H1 (cell line): ENCODE results near the gene GNB1L. TPM values are rescaled to one million over a fixed set of nuclear protein-coding genes. Genes with fewer than 3 reads are reported as not detected.

ENCODE experiments used
- CTCF ChIA-PET: fragments of 300-600 bp; sonication (Branson Sonifier 250); formaldehyde crosslinking; loops from one replicate; lab custom pipeline; 2021; ENCODE audit not compliant: partially characterized antibody; lab: Charles Lee
- POLR2A ChIA-PET: fragments of 300-600 bp; sonication (Branson Sonifier 250); formaldehyde crosslinking; loops from one replicate; lab custom pipeline; 2021; ENCODE audit warnings: inconsistent platforms; ENCODE audit not compliant: partially characterized antibody; lab: Charles Lee
- DNase-seq, 2 experiments: peaks; one replicate each; pipeline versions ENCODE4 v3.0.0 to v3.0.0-alpha.2; 2010 to 2022; ENCODE audit warnings: low spot score in 2 of 2, low read depth in 1 of 2, mixed read lengths in 1 of 2
- FAIRE-seq: peaks from 2 replicates; lab custom pipeline; 2011; peaks lifted over from hg19 to GRCh38; lab: Jason Lieb, UNC
- H2AFZ ChIP-seq: 2 replicates; pipeline ENCODE4 v1.8.1; 2012; ENCODE audit warnings: low read length, inconsistent platforms
- H2AK5ac ChIP-seq: 2 replicates; pipeline ENCODE4 v1.6.1; 2013; ENCODE audit warnings: low read depth, low read length
- H2BK120ac ChIP-seq: replicated peaks from 2 replicates; pipeline ENCODE3; 2013; ENCODE audit warnings: low read depth, low read length, inconsistent platforms
- H2BK12ac ChIP-seq: 2 replicates; pipeline ENCODE4 v1.6.1; 2013; ENCODE audit warnings: low read depth, low read length
- H2BK15ac ChIP-seq: 2 replicates; pipeline ENCODE4 v1.6.1; 2013; ENCODE audit warnings: low read length
- H2BK20ac ChIP-seq: 2 replicates; pipeline ENCODE4 v1.6.1; 2013; ENCODE audit warnings: low read length
- H2BK5ac ChIP-seq: 2 replicates; pipeline ENCODE4 v1.6.1; 2013; ENCODE audit warnings: low read depth, low read length
- H3K14ac ChIP-seq: 2 replicates; pipeline ENCODE4 v1.6.1; 2013; ENCODE audit warnings: inconsistent platforms; ENCODE audit not compliant: insufficient read length
- H3K18ac ChIP-seq: 2 replicates; pipeline ENCODE4 v1.6.1; 2013; ENCODE audit warnings: low read length; ENCODE audit errors: extremely low read depth
- H3K23ac ChIP-seq: 2 replicates; pipeline ENCODE4 v1.6.1; 2013; ENCODE audit warnings: inconsistent platforms; ENCODE audit not compliant: insufficient read length
- H3K23me2 ChIP-seq: 2 replicates; pipeline ENCODE4 v1.6.1; 2013; ENCODE audit warnings: low read depth, low read length
- H3K27ac ChIP-seq: 2 replicates; pipeline ENCODE4 v1.6.1; 2011; ENCODE audit warnings: low read depth, low read length, inconsistent platforms
- H3K27me3 ChIP-seq, 4 experiments: replicated peaks in 1 of 4; 1 replicate in 1 of 4; 2 replicates in 3 of 4; pipeline versions ENCODE4 v1.6.1 to v1.8.1; 2011 to 2013; ENCODE audit warnings: low read length in 3 of 4, mild to moderate bottlenecking in 3 of 4, inconsistent platforms in 2 of 4, mixed read lengths in 2 of 4, moderate library complexity in 1 of 4; ENCODE audit not compliant: control insufficient read depth in 3 of 4, insufficient read depth in 3 of 4; ENCODE audit errors: extremely low read depth in 1 of 4
- H3K36me3 ChIP-seq, 4 experiments: 2 replicates each; pipeline versions ENCODE4 v1.6.1 to v1.8.1; 2011 to 2013; ENCODE audit warnings: mild to moderate bottlenecking in 4 of 4, low read length in 3 of 4, moderate library complexity in 2 of 4, control low read depth in 1 of 4, inconsistent platforms in 1 of 4; ENCODE audit not compliant: insufficient read depth in 4 of 4, control insufficient read depth in 2 of 4
- H3K4ac ChIP-seq: replicated peaks from 2 replicates; pipeline ENCODE3; 2013; ENCODE audit warnings: low read length, low read depth, mixed read lengths, inconsistent platforms; ENCODE audit not compliant: insufficient read length
- H3K4me1 ChIP-seq, 4 experiments: replicated peaks in 1 of 4; 1 replicate in 1 of 4; 2 replicates in 3 of 4; pipeline versions ENCODE4 v1.6.1 to v1.8.1; 2011 to 2013; ENCODE audit warnings: low read length in 3 of 4, inconsistent platforms in 2 of 4, mixed read lengths in 1 of 4; ENCODE audit not compliant: insufficient read depth in 4 of 4, control insufficient read depth in 3 of 4
- H3K4me2 ChIP-seq, 2 experiments: 2 replicates each; pipeline versions ENCODE4 v1.6.1 to v1.8.1; 2011 to 2013; ENCODE audit warnings: low read depth in 2 of 2, low read length in 2 of 2, control low read depth in 1 of 2, inconsistent platforms in 1 of 2, mild to moderate bottlenecking in 1 of 2; ENCODE audit not compliant: insufficient read depth in 1 of 2
- H3K4me3 ChIP-seq, 4 experiments: fragments of 200-600, 300-600 bp in 1 of 4; sonication (generic), shearing (Covaris generic), sonication (Bioruptor Twin) in 1 of 4; 2 replicates each; pipeline versions ENCODE4 v1.5.1 to v1.8.1; 2011 to 2016; ENCODE audit warnings: low read length in 4 of 4, low read depth in 3 of 4, control low read depth in 2 of 4, inconsistent platforms in 2 of 4, mild to moderate bottlenecking in 2 of 4, mixed read lengths in 1 of 4, moderate library complexity in 1 of 4; ENCODE audit not compliant: insufficient read depth in 2 of 4; ENCODE audit errors: extremely low read depth in 1 of 4
- H3K56ac ChIP-seq: replicated peaks from 2 replicates; pipeline ENCODE3; 2013; ENCODE audit warnings: low read depth, mild to moderate bottlenecking, mixed read lengths, low read length, inconsistent platforms; ENCODE audit not compliant: insufficient read length
- H3K79me1 ChIP-seq: 2 replicates; pipeline ENCODE4 v1.6.1; 2013; ENCODE audit warnings: low read depth, low read length, control low read depth
- H3K79me2 ChIP-seq, 2 experiments: 2 replicates each; pipeline versions ENCODE4 v1.6.1 to v1.8.1; 2012 to 2013; ENCODE audit warnings: low read length in 2 of 2, mild to moderate bottlenecking in 2 of 2, inconsistent platforms in 1 of 2; ENCODE audit not compliant: insufficient read depth in 2 of 2, control insufficient read depth in 1 of 2
- H3K9ac ChIP-seq, 4 experiments: replicated peaks in 1 of 4; 1 replicate in 1 of 4; 2 replicates in 3 of 4; pipeline versions ENCODE4 v1.6.1 to v1.8.1; 2011 to 2013; ENCODE audit warnings: low read depth in 3 of 4, low read length in 3 of 4, control low read depth in 2 of 4, mild to moderate bottlenecking in 2 of 4, moderate library complexity in 2 of 4, inconsistent platforms in 1 of 4; ENCODE audit errors: extremely low read depth in 1 of 4
- H3K9me3 ChIP-seq, 2 experiments: 2 replicates each; pipeline versions ENCODE4 v1.6.1 to v1.8.1; 2012 to 2013; ENCODE audit warnings: mild to moderate bottlenecking in 2 of 2, moderate library complexity in 2 of 2, control low read depth in 1 of 2, inconsistent platforms in 1 of 2, low read depth in 1 of 2, low read length in 1 of 2, mixed read lengths in 1 of 2; ENCODE audit not compliant: insufficient read depth in 2 of 2
- H4K20me1 ChIP-seq, 2 experiments: replicated peaks in 1 of 2; 2 replicates each; pipeline versions ENCODE3 to v1.8.1; 2011 to 2013; ENCODE audit warnings: inconsistent platforms in 2 of 2, low read length in 2 of 2, mild to moderate bottlenecking in 1 of 2; ENCODE audit not compliant: insufficient read depth in 2 of 2, control insufficient read depth in 1 of 2
- H4K5ac ChIP-seq: 2 replicates; pipeline ENCODE4 v1.6.1; 2013; ENCODE audit warnings: low read length, low read depth, mixed read lengths, inconsistent platforms; ENCODE audit not compliant: insufficient read length
- H4K8ac ChIP-seq: 2 replicates; pipeline ENCODE4 v1.8.0; 2013; ENCODE audit warnings: mild to moderate bottlenecking, moderate library complexity, low read length, inconsistent platforms; ENCODE audit not compliant: insufficient read depth; ENCODE audit errors: extremely low read depth
- H4K91ac ChIP-seq: replicated peaks from 2 replicates; pipeline ENCODE3; 2013; ENCODE audit warnings: low read length, mixed read lengths, inconsistent platforms; ENCODE audit not compliant: insufficient read length
- BRCA1 ChIP-seq: IDR thresholded peaks from 2 replicates; pipeline ENCODE4 v1.6.1; 2012; ENCODE audit warnings: low read depth, low read length, improper control_type of control experiment
- CBX5 ChIP-seq: fragments of 300-800, 300-1000 bp; sonication (generic); IDR thresholded peaks from 2 replicates; pipeline ENCODE4 v1.7.1; 2016; ENCODE audit warnings: antibody characterized with exemption, low read length, low read depth
- CEBPB ChIP-seq: IDR thresholded peaks from 2 replicates; pipeline ENCODE4 v1.6.1; 2012; ENCODE audit warnings: low read depth, low read length
- KDM1A ChIP-seq: fragments of 200-600, 300-600 bp; sonication (generic); IDR thresholded peaks from 2 replicates; pipeline ENCODE4 v1.7.1; 2016; ENCODE audit warnings: mild to moderate bottlenecking, low read length, borderline replicate concordance
- KDM4A ChIP-seq: IDR thresholded peaks from one replicate; pipeline ENCODE4 v1.7.1; 2012; ENCODE audit warnings: low read depth, mild to moderate bottlenecking, moderate library complexity, low read length, inconsistent platforms; ENCODE audit not compliant: severe bottlenecking
- SIRT6 ChIP-seq: IDR thresholded peaks from one replicate; pipeline ENCODE4 v1.7.1; 2012; ENCODE audit warnings: low read length, inconsistent platforms
- SIX5 ChIP-seq: IDR thresholded peaks from 2 replicates; pipeline ENCODE4 v1.6.1; 2011; ENCODE audit warnings: mild to moderate bottlenecking, low read depth, low read length
- SP4 ChIP-seq: IDR thresholded peaks from 2 replicates; pipeline ENCODE4 v1.6.1; 2012; ENCODE audit warnings: low read length, inconsistent platforms
- SRF ChIP-seq: IDR thresholded peaks from 2 replicates; pipeline ENCODE4 v1.6.1; 2011; ENCODE audit warnings: mild to moderate bottlenecking, low read depth, low read length, moderate library complexity
- TAF7 ChIP-seq: optimal IDR thresholded peaks from 2 replicates; pipeline ENCODE3; 2011; ENCODE audit warnings: low read depth, mild to moderate bottlenecking, inconsistent platforms, low read length, moderate library complexity, borderline replicate concordance
- WGBS, 2 experiments: shearing (Covaris generic) in 1 of 2; methylation state at CpG; one replicate each; pipeline versions ENCODE4 v1.1.6 to v1.1.7; 2013 to 2015; ENCODE audit warnings: low lambda C conversion rate in 2 of 2, mixed read lengths in 2 of 2, inconsistent platforms in 1 of 2, low coverage in 1 of 2, missing lambda C conversion rate in 1 of 2; ENCODE audit not compliant: insufficient replicate concordance in 2 of 2, insufficient coverage in 1 of 2, insufficient read length in 1 of 2; ENCODE audit errors: extremely low coverage in 1 of 2, missing lambda C conversion rate in 1 of 2; 5-methylcytosine and 5-hydroxymethylcytosine counted together
- polyA plus RNA-seq, 7 experiments: library from polyadenylated mRNA; depleted of rRNA in 3 of 7; stranded (reverse) in 5 of 7; unstranded in 2 of 7; fragments of >200 nt in 5 of 7; fragments of 200-250 nt in 2 of 7; gene quantifications; 1 replicate in 5 of 7; 2 replicates in 1 of 7; 4 replicates in 1 of 7; pipeline versions ENCODE4 v1.2.1 to v1.2.3, GENCODE V29; 2011 to 2013; ENCODE audit warnings: missing spikeins in 2 of 7, mixed read lengths in 2 of 7
- total RNA-seq: library from RNA; stranded (reverse); fragmentation: NEBNext Ultra II Directional; extraction: Animal tissue kit (Norgen Biotek cat#: 25700); gene quantifications from 2 replicates; pipeline ENCODE4 v1.2.1, GENCODE V29; 2021
- TF ChIP-seq, protein P1 (sequence below): IDR thresholded peaks from 2 replicates; pipeline ENCODE4 v1.6.1; 2012; ENCODE audit warnings: low read length, inconsistent platforms

The GNB1L gene
- total and polyA plus RNA-seq, 2 of the 8 experiments (the other 6 are each of a cell fraction or from before 2014, with no cell fraction given), result 14.0 to 15.6 TPM

DNA sequence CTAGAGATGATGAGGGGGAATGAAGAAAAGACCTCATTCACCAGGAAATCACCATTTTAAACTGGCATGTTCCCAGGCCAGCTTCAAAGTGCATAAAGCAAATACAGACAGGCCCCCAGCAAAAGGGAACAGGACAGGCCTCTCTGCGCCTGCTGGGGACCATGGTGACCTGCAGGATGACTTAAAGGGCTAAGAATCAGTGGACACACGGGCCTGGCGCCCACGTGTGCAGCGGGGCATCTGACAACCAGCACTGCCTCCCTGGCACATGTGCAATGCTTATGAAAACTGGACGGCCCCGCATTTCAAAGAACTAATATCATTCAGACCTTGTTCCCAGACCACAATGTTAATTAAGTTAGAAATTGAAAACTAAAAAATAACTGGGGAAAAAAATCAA lies 58.5 kb downstream of the GNB1L start:
- H2AK5ac ChIP-seq, result no peak overlapping the region
- H3K79me2 ChIP-seq, result no peaks in the 10 kb centered on the region
- H3K4me2 ChIP-seq, result no peak overlapping the region
- no peaks in the 10 kb centered on the region; a peak in 1 of 7 replicates for H3K4me1 ChIP-seq
- H2AFZ ChIP-seq, result no peak overlapping the region
- peaks cover 0 to 5% of the 10 kb centered on the region in 2 experiments for H4K20me1 ChIP-seq
- no peak overlapping the region for H3K27ac ChIP-seq
- no peak overlapping the region for H4K8ac ChIP-seq
- H3K23me2 ChIP-seq, result no peaks in the 10 kb centered on the region
- no peak overlapping the region for H2BK12ac ChIP-seq
- H2BK5ac ChIP-seq, result no peak overlapping the region
- ChIA-PET CTCF (interaction anchor here (0.9 kb wide), 1 partner anchor 34 kb away, joined by 3 read pairs; no protein-coding TSS in a partner anchor), POLR2A (no interaction called here)
- FAIRE-seq (no peak), DNase-seq (no peak)
- H3K27me3 ChIP-seq, result no peaks in the 10 kb centered on the region
- no peaks in the 10 kb centered on the region for H3K36me3 ChIP-seq
- H2BK120ac ChIP-seq, result no peak overlapping the region
- H3K4ac ChIP-seq, result no peak overlapping the region
- H3K9ac ChIP-seq, result no peak overlapping the region
- no peak overlapping the region for H2BK15ac ChIP-seq
- WGBS, 2 experiments, result 90% methylated on average over 7 of the region's 7 CpGs; no CpG with 5 or more reads in 1 of the 2 experiments
- 0 out of 2 replicates have a peak, but pooled peaks cover 2% of the 10 kb centered on the region for H3K79me1 ChIP-seq
- H3K4me3 ChIP-seq, result no peak overlapping the region
- no peak overlapping the region for H3K23ac ChIP-seq
- no peaks in the 10 kb centered on the region for H3K9me3 ChIP-seq
- no peak overlapping the region for H3K18ac ChIP-seq
- H4K91ac ChIP-seq, result no peak overlapping the region
- H3K56ac ChIP-seq, result no peak overlapping the region
- no peak overlapping the region for H4K5ac ChIP-seq
- no peak overlapping the region for H3K14ac ChIP-seq
- H2BK20ac ChIP-seq, result no peak overlapping the region
- no peak for TF ChIP-seq CBX5
- TF ChIP-seq SIRT6, result no peak
- TF ChIP-seq, protein P1, sequence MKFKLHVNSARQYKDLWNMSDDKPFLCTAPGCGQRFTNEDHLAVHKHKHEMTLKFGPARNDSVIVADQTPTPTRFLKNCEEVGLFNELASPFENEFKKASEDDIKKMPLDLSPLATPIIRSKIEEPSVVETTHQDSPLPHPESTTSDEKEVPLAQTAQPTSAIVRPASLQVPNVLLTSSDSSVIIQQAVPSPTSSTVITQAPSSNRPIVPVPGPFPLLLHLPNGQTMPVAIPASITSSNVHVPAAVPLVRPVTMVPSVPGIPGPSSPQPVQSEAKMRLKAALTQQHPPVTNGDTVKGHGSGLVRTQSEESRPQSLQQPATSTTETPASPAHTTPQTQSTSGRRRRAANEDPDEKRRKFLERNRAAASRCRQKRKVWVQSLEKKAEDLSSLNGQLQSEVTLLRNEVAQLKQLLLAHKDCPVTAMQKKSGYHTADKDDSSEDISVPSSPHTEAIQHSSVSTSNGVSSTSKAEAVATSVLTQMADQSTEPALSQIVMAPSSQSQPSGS, result no peak
- TF ChIP-seq TAF7, result no peak
- TF ChIP-seq KDM1A, result no peak
- TF ChIP-seq KDM4A, result no peak
- TF ChIP-seq SP4, result no peak
- TF ChIP-seq CEBPB, result no peak
- TF ChIP-seq BRCA1, result no peak
- TF ChIP-seq SIX5, result no peak
- TF ChIP-seq SRF, result no peak
